Measurements from ENCODE around the gene PHF19.

DNA sequence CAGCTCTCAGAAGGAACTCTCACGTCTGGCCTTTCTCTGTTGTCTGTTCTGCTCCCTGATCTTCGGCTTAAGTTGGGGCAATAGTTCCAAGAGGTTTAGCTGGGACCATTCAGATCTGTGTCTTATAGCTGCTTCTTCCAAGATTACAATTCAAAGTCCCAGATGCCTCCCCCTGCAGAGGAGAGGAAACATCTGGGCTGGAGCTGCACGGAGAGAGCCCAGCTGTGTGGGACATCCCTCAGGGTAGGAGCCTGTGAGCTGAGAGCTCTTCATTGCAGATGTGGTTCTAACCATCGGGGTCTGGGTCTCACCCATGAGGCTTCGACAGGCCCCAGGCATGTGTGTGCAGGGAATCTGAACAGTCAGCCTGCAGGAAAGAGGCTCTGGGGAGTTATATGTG, 9.0 kb upstream of the PHF19 start:
- TF ChIP-seq, protein P1, sequence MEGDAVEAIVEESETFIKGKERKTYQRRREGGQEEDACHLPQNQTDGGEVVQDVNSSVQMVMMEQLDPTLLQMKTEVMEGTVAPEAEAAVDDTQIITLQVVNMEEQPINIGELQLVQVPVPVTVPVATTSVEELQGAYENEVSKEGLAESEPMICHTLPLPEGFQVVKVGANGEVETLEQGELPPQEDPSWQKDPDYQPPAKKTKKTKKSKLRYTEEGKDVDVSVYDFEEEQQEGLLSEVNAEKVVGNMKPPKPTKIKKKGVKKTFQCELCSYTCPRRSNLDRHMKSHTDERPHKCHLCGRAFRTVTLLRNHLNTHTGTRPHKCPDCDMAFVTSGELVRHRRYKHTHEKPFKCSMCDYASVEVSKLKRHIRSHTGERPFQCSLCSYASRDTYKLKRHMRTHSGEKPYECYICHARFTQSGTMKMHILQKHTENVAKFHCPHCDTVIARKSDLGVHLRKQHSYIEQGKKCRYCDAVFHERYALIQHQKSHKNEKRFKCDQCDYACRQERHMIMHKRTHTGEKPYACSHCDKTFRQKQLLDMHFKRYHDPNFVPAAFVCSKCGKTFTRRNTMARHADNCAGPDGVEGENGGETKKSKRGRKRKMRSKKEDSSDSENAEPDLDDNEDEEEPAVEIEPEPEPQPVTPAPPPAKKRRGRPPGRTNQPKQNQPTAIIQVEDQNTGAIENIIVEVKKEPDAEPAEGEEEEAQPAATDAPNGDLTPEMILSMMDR (IDR thresholded peaks at IDR 0.05 in 8 of 11, conservative IDR thresholded peaks at IDR 0.05 in 3 of 11) = no peak
- TF ChIP-seq POLR2A (IDR thresholded peaks at IDR 0.05) = no peak
- no peak for TF ChIP-seq POLR2AphosphoS5 (IDR thresholded peaks at IDR 0.05)

Measured in spleen (tissue), 7 donors.